Bronchial epithelial cell (primary cell): ENCODE results near the gene ATP2C1. TPM values are rescaled to one million over a fixed set of nuclear protein-coding genes. Genes with fewer than 3 reads are reported as not detected.

Source experiments
- DNase-seq: peaks from one replicate; pipeline ENCODE4 v3.0.0-alpha.2; 2010; ENCODE audit warnings: low read depth
- FAIRE-seq: peaks from 2 replicates; lab custom pipeline; 2011; peaks lifted over from hg19 to GRCh38; lab: Jason Lieb, UNC
- H3K27me3 ChIP-seq: 2 replicates; pipeline ENCODE4 v1.5.1; 2011; ENCODE audit warnings: low read length; ENCODE audit not compliant: control insufficient read depth, insufficient read depth
- H3K36me3 ChIP-seq: 2 replicates; pipeline ENCODE4 v1.5.1; 2011; ENCODE audit warnings: low read length; ENCODE audit not compliant: control insufficient read depth, insufficient read depth
- H3K4me3 ChIP-seq: 2 replicates; pipeline ENCODE4 v1.5.1; 2011; ENCODE audit warnings: mild to moderate bottlenecking, low read depth, low read length, control low read depth
- total RNA-seq: library from RNA; depleted of rRNA; stranded (reverse); fragments of >200 nt; gene quantifications from 2 replicates; pipeline ENCODE4 v1.2.1, GENCODE V29; 2014
- TF ChIP-seq, protein P1 (sequence below): IDR thresholded peaks from 2 replicates; pipeline ENCODE4 v1.5.1; 2011; ENCODE audit warnings: mild to moderate bottlenecking, moderate library complexity, low read length, control low read depth, inconsistent platforms; ENCODE audit not compliant: insufficient read depth, severe bottlenecking

The ATP2C1 gene
- total RNA-seq, 1 donor from 2014 or later = 96.9 TPM

- no peaks in the 10 kb centered on the region for H3K27me3 ChIP-seq
- H3K36me3 ChIP-seq = no peaks in the 10 kb centered on the region
- no peak overlapping the region for H3K4me3 ChIP-seq
- TF ChIP-seq, protein P1, sequence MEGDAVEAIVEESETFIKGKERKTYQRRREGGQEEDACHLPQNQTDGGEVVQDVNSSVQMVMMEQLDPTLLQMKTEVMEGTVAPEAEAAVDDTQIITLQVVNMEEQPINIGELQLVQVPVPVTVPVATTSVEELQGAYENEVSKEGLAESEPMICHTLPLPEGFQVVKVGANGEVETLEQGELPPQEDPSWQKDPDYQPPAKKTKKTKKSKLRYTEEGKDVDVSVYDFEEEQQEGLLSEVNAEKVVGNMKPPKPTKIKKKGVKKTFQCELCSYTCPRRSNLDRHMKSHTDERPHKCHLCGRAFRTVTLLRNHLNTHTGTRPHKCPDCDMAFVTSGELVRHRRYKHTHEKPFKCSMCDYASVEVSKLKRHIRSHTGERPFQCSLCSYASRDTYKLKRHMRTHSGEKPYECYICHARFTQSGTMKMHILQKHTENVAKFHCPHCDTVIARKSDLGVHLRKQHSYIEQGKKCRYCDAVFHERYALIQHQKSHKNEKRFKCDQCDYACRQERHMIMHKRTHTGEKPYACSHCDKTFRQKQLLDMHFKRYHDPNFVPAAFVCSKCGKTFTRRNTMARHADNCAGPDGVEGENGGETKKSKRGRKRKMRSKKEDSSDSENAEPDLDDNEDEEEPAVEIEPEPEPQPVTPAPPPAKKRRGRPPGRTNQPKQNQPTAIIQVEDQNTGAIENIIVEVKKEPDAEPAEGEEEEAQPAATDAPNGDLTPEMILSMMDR = no peak
- FAIRE-seq (no peak), DNase-seq (no peak)
Measured at GRCh38 chr3:130948001-130948773, 54.3 kb downstream of the ATP2C1 start.

DNA sequence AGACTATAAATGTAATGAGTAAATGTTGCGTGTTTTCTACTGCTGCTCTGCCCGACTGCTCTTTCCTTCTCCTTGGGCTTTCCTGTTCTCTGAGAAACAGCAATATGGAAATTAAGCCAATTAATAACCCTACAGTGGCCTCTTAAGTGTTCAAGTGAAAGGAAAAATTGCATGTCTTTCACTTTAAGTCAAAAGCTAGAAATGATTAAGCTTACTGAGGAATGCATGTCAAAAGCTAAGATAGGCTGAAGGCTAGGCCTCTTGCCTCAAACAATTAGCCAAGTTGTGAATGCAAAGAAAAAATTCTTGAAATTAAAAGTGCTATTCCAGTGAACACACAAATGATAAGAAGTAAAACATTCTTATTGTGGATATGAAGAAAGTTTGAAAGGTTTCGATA lies 55.0 kb downstream of the ATP2C1 start:
- TF ChIP-seq, protein P1 = no peak
- FAIRE-seq (no peak), DNase-seq (no peak)
- no peaks in the 10 kb centered on the region for H3K27me3 ChIP-seq
- H3K4me3 ChIP-seq = no peak overlapping the region
- peaks cover 2% of the 10 kb centered on the region for H3K36me3 ChIP-seq

DNA sequence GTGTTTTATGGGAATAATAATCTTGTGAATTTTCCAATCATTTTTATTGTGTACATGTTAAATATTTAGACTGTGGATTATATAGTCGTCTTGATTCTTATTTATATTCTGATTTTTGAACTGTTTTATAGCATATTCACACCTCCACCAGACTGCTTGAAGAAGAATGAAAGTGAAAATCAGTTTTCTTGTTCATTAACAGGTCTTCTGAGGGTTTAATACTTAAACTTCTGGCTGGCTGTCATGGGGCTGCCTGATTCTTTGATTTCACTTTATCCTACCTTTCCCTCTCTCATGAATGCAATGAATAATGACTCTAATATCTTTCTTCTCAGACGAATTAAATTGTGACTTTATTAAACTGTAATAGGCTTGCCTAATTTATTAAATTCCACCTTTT lies 56.2 kb downstream of the ATP2C1 start:
- TF ChIP-seq, protein P1 = no peak
- no peaks in the 10 kb centered on the region for H3K27me3 ChIP-seq
- H3K4me3 ChIP-seq = no peak overlapping the region
- DNase-seq = no peak
- peaks cover 2% of the 10 kb centered on the region for H3K36me3 ChIP-seq
- no peak for FAIRE-seq

DNA sequence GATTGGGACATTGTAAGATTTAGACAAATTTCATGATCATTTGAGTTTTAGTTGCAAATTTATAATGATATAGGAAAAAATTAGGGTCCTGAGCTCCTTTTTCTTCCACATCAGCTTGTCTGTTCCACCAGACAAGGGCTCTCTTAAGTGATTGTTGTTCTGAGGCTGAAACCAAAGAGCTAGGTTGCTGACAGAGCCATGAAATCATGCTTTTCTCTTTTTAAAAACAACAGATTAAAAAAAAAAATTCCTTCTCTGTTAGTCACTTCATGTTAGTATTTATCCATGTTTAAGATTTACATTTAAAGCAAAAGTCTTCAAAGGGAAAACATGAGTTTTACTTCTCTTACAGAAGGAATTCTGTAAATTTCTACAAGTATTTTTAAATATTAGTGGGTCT lies 56.8 kb downstream of the ATP2C1 start:
- H3K36me3 ChIP-seq = peaks cover 4% of the 10 kb centered on the region
- H3K27me3 ChIP-seq = no peaks in the 10 kb centered on the region

GRCh38 chr3:130955481-130955880 lies 61.6 kb downstream of the ATP2C1 start:
- no peak for FAIRE-seq
- Histone ChIP-seq H3K4me3 (no peak overlapping the region), H3K27me3 (no peaks in the 10 kb centered on the region), H3K36me3 (peaks cover 5% of the 10 kb centered on the region)
- no peak for DNase-seq
- TF ChIP-seq, protein P1 = no peak

More for the DNA sequence above, 56.8 kb downstream of the ATP2C1 start:
- TF ChIP-seq, protein P1 = no peak
- no peak for FAIRE-seq
- H3K4me3 ChIP-seq = no peak overlapping the region
- no peak for DNase-seq
